Activated CD4-positive, alpha-beta T cell treated with anti-CD3 and anti-CD28 coated beads for 48 hours (primary cell): ENCODE measurements around the gene ARHGAP5.
A peak's percentile ranks its signal among the peaks of the same experiment; 100 is the strongest.

Source experiments
- DNase-seq: peaks from one replicate; pipeline ENCODE4 v3.0.0-alpha.2; 2020

The ARHGAP5 gene

GRCh38 chr14:32075672-32076277 lies 1.3 kb upstream of the ARHGAP5 start:
- DNase-seq = no peak

- peak; percentile 87 for DNase-seq
Observed at GRCh38 chr14:32076278-32077080, 625 bp upstream of the ARHGAP5 start.

- no peak for DNase-seq
Observed at GRCh38 chr14:32078023-32078857, 1.1 kb downstream of the ARHGAP5 start.

GRCh38 chr14:32078858-32079216 lies 1.7 kb downstream of the ARHGAP5 start:
- DNase-seq = peak; percentile 33

- no peak for DNase-seq
Observed at GRCh38 chr14:32079264-32079663, 2.2 kb downstream of the ARHGAP5 start.

GRCh38 chr14:32080001-32080510 lies 3.0 kb downstream of the ARHGAP5 start:
- no peak for DNase-seq

- DNase-seq = no peak
Observed at GRCh38 chr14:32081901-32082300, 4.8 kb downstream of the ARHGAP5 start.

- DNase-seq = no peak
Observed at GRCh38 chr14:32083315-32083624, 6.2 kb downstream of the ARHGAP5 start.

GRCh38 chr14:32083789-32084188 lies 6.7 kb downstream of the ARHGAP5 start:
- DNase-seq = no peak

GRCh38 chr14:32085182-32085844 lies 8.2 kb downstream of the ARHGAP5 start:
- no peak for DNase-seq

- no peak for DNase-seq
Observed at GRCh38 chr14:32085845-32086383, 8.8 kb downstream of the ARHGAP5 start.

GRCh38 chr14:32087173-32087861 lies 10.2 kb downstream of the ARHGAP5 start:
- DNase-seq = no peak

GRCh38 chr14:32087907-32088306 lies 10.8 kb downstream of the ARHGAP5 start:
- no peak for DNase-seq

- DNase-seq = no peak
Observed at GRCh38 chr14:32090686-32091085, 13.6 kb downstream of the ARHGAP5 start.

GRCh38 chr14:32099473-32099872 lies 22.4 kb downstream of the ARHGAP5 start:
- no peak for DNase-seq

- DNase-seq = no peak
Observed at GRCh38 chr14:32100175-32100574, 23.1 kb downstream of the ARHGAP5 start.

- DNase-seq = no peak
Observed at GRCh38 chr14:32102152-32102787, 25.2 kb downstream of the ARHGAP5 start.

- no peak for DNase-seq
Observed at GRCh38 chr14:32102968-32103367, 25.9 kb downstream of the ARHGAP5 start.

- no peak for DNase-seq
Observed at GRCh38 chr14:32104308-32104707, 27.2 kb downstream of the ARHGAP5 start.

GRCh38 chr14:32104803-32105202 lies 27.7 kb downstream of the ARHGAP5 start:
- no peak for DNase-seq

- no peak for DNase-seq
Observed at GRCh38 chr14:32109676-32110547, 32.8 kb downstream of the ARHGAP5 start.
